Measurements from ENCODE around the gene CROT.

DNA sequence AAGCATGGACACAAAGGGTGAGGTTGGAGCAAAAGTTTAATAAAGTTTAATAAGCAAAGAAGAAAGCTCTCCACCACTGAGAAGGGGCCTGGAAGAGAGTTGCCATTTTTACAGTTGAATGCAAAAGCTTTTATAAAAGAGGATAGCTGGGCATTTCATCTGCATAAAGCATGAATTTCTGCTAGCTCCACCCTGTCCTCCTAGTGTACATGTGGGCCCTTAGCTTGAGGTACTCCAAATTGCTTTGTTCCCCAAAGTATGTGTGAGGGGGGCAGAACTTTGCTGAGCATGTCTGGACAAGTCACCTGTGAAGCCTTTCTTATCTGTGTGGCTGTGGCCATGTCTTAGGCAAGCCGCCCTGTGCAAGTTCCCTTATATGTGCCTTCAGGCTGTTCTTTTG lies 22.6 kb upstream of the CROT start:
- TF ChIP-seq, protein P1, sequence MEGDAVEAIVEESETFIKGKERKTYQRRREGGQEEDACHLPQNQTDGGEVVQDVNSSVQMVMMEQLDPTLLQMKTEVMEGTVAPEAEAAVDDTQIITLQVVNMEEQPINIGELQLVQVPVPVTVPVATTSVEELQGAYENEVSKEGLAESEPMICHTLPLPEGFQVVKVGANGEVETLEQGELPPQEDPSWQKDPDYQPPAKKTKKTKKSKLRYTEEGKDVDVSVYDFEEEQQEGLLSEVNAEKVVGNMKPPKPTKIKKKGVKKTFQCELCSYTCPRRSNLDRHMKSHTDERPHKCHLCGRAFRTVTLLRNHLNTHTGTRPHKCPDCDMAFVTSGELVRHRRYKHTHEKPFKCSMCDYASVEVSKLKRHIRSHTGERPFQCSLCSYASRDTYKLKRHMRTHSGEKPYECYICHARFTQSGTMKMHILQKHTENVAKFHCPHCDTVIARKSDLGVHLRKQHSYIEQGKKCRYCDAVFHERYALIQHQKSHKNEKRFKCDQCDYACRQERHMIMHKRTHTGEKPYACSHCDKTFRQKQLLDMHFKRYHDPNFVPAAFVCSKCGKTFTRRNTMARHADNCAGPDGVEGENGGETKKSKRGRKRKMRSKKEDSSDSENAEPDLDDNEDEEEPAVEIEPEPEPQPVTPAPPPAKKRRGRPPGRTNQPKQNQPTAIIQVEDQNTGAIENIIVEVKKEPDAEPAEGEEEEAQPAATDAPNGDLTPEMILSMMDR (IDR thresholded peaks at IDR 0.05; ENCODE audit: insufficient read depth, low read depth, low read length): no peak
- no peak for TF ChIP-seq EZH2 (IDR thresholded peaks at IDR 0.05; ENCODE audit: insufficient read depth, low read length)

All from astrocyte (in vitro differentiated cells and primary cell).